HG03196 (cell line): ENCODE measurements around the gene TSPY3.
"Not testable (repeated sequence)": the region's sequence is repeated elsewhere in the genome, so short reads cannot be mapped to it uniquely, and the experiment has no call there.

Experiments
- ATAC-seq: cut with Tn5 transposase; IDR thresholded peaks from one replicate; pipeline ENCODE4 v1.9.1; 2021; ENCODE audit not compliant: unreplicated experiment

TSPY3 gene

GRCh38 chrY:9398121-9398520 is at the start of gene TSPY3:
TSS of gene TSPY3 (plus strand) at chrY:9398421. CDS start at chrY:9398467, 46 bp downstream.
- not testable (repeated sequence) for ATAC-seq

- ATAC-seq = not testable (repeated sequence)
Observed at GRCh38 chrY:9357497-9357896, 40.7 kb upstream of the TSPY3 start, which contains the start of gene TSPY8. TSS of gene TSPY8 (plus strand) at chrY:9357797. CDS start at chrY:9357843, 46 bp downstream.

GRCh38 chrY:9396527-9396926 is 1.7 kb upstream of the TSPY3 start:
- not testable (repeated sequence) for ATAC-seq
